HUES6 (cell line): ENCODE data around the gene ISLR.

Experiments used
- H3K27ac ChIP-seq: 2 replicates; pipeline ENCODE4 v1.7.0; 2013; ENCODE audit warnings: low read depth, mild to moderate bottlenecking, low read length, inconsistent platforms
- H3K27me3 ChIP-seq: 2 replicates; pipeline ENCODE4 v1.6.1; 2013; ENCODE audit warnings: low read length; ENCODE audit not compliant: control insufficient read depth, insufficient read depth
- H3K36me3 ChIP-seq: 2 replicates; pipeline ENCODE4 v1.6.1; 2013; ENCODE audit warnings: low read length; ENCODE audit not compliant: control insufficient read depth, insufficient read depth
- H3K4me1 ChIP-seq: 2 replicates; pipeline ENCODE4 v1.6.1; 2013; ENCODE audit warnings: low read length; ENCODE audit not compliant: control insufficient read depth, insufficient read depth
- H3K4me3 ChIP-seq: 2 replicates; pipeline ENCODE4 v1.5.1; 2013; ENCODE audit warnings: low read depth, low read length
- H3K9ac ChIP-seq: one replicate; pipeline ENCODE4 v1.6.1; 2013; ENCODE audit warnings: mild to moderate bottlenecking, low read length
- H3K9me3 ChIP-seq: 2 replicates; pipeline ENCODE4 v1.6.1; 2013; ENCODE audit warnings: low read depth, low read length; ENCODE audit not compliant: control insufficient read depth, insufficient read depth

The ISLR gene

DNA sequence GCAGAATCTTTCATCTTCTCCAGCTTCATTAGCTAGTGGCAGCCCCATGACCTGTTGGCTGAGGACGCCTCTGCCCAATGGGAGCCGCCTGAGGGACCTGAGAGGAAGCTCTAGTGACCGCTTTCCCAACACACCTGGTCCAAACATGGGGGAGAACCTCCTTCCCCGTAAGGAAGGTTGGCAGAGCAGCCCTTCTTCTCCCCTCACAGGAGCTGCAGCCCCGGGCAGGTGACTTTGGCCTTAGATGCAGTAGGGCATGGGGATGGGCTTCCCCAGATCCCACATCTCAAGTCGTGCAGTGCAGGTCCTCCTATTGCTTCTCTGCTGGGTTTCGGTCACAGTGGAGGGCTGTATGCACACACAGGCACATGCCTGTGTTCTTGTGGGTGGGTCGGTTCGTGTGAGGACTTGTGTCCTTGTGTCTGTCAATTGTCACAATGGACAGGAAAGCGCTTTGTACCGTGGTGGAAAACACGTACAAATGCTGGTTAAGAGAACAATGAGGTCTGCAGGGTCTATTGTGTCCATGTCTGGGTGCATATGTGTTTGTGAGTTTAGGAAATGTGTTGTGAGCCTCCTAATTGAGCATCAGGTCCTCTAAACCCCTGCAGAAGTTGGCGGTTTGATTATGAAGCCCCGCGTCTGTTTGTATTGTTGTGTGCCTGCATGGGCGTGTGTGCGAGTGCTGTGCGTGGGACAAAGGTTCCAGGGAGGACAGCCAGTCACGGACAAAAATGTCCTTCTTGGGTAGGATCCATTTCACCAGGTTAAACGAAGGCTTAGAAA, 41.7 kb upstream of the ISLR start:
- H3K27me3 ChIP-seq: peaks cover 97% of the 10 kb centered on the region
- H3K27ac ChIP-seq: no peak overlapping the region
- H3K4me1 ChIP-seq: peaks cover 57% of the 10 kb centered on the region
- no peaks in the 10 kb centered on the region for H3K36me3 ChIP-seq
- H3K4me3 ChIP-seq: no peak overlapping the region
- H3K9ac ChIP-seq: no peak overlapping the region
- H3K9me3 ChIP-seq: peaks cover 6% of the 10 kb centered on the region; the same call in 1 of the 2 replicates

GRCh38 chr15:74132681-74133651, 40.5 kb upstream of the ISLR start:
- H3K9ac ChIP-seq: no peak overlapping the region
- H3K9me3 ChIP-seq: peaks cover 6% of the 10 kb centered on the region; the same call in 1 of the 2 replicates
- H3K27ac ChIP-seq: no peak overlapping the region
- no peaks in the 10 kb centered on the region for H3K36me3 ChIP-seq
- H3K27me3 ChIP-seq: peaks cover 97% of the 10 kb centered on the region
- peak overlapping the region; percentile 41 for H3K4me3 ChIP-seq
- peaks cover 61% of the 10 kb centered on the region for H3K4me1 ChIP-seq

GRCh38 chr15:74133694-74134386, 39.7 kb upstream of the ISLR start:
- peaks cover 56% of the 10 kb centered on the region for H3K4me1 ChIP-seq
- no peak overlapping the region for H3K27ac ChIP-seq
- H3K4me3 ChIP-seq: peak overlapping the region; percentile 41; the same call in 1 of the 2 replicates
- H3K36me3 ChIP-seq: no peaks in the 10 kb centered on the region
- peaks cover 97% of the 10 kb centered on the region for H3K27me3 ChIP-seq
- peaks cover 6% of the 10 kb centered on the region; the same call in 1 of the 2 replicates for H3K9me3 ChIP-seq
- no peak overlapping the region for H3K9ac ChIP-seq

- Histone ChIP-seq H3K9me3 (peaks cover 6% of the 10 kb centered on the region; the same call in 1 of the 2 replicates), H3K27ac (no peak overlapping the region), H3K4me1 (peaks cover 54% of the 10 kb centered on the region), H3K27me3 (peaks cover 93% of the 10 kb centered on the region), H3K36me3 (no peaks in the 10 kb centered on the region), H3K9ac (no peak overlapping the region), H3K4me3 (peak overlapping the region; percentile 41)
Measured at GRCh38 chr15:74134387-74135027, 39.0 kb upstream of the ISLR start.

GRCh38 chr15:74135041-74135565, 38.4 kb upstream of the ISLR start:
- Histone ChIP-seq H3K4me3 (peak overlapping the region; percentile 41), H3K4me1 (peaks cover 55% of the 10 kb centered on the region), H3K9ac (peak overlapping the region; percentile 26), H3K9me3 (peaks cover 6% of the 10 kb centered on the region; the same call in 1 of the 2 replicates), H3K27ac (no peak overlapping the region), H3K27me3 (peaks cover 87% of the 10 kb centered on the region), H3K36me3 (no peaks in the 10 kb centered on the region)

GRCh38 chr15:74136540-74136813, 37.0 kb upstream of the ISLR start:
- Histone ChIP-seq H3K4me3 (peak overlapping the region; percentile 63), H3K36me3 (no peaks in the 10 kb centered on the region), H3K9me3 (peaks cover 6% of the 10 kb centered on the region; the same call in 1 of the 2 replicates), H3K4me1 (peaks cover 48% of the 10 kb centered on the region), H3K9ac (peak overlapping the region; percentile 64), H3K27ac (no peak overlapping the region), H3K27me3 (peaks cover 73% of the 10 kb centered on the region)

DNA sequence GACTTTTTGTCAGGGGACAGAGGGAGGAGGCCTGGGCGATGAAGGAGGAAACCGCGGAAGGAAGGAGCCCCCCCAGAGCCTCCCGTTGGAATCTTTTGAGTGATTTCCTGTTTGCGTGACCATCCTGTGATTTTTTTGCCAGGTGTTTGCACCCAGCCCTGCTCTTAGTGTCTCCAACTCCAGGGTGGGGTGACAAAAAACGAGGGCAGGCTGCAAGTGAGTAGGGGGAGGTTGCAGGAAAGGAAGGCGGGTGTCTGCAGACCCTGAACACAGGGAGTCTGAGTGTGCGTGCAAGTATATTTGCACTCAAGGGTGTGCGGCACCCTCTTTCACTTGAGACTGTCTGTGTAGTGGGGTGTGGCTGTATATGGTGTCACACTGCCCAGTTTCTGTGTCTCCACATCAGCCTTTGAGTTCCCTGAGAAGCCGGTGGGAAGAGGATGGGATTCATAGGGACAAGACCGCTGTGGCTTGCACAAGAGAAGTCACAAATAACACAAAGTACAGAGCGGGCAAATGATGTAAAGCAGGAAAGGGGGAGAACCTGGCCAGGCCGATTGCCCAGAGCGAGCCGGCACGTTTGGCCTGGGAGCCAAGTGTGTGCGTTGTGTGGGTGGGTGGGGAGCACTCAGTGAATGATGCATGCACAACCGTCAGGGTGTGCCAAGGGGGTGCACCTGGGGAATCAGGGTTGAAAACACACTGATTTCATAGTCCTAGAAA, 36.5 kb upstream of the ISLR start:
- no peak overlapping the region for H3K27ac ChIP-seq
- H3K4me3 ChIP-seq: peak overlapping the region; percentile 56
- no peaks in the 10 kb centered on the region for H3K36me3 ChIP-seq
- peaks cover 6% of the 10 kb centered on the region; the same call in 1 of the 2 replicates for H3K9me3 ChIP-seq
- peak overlapping the region; percentile 64 for H3K9ac ChIP-seq
- peaks cover 48% of the 10 kb centered on the region for H3K4me1 ChIP-seq
- H3K27me3 ChIP-seq: peaks cover 68% of the 10 kb centered on the region

DNA sequence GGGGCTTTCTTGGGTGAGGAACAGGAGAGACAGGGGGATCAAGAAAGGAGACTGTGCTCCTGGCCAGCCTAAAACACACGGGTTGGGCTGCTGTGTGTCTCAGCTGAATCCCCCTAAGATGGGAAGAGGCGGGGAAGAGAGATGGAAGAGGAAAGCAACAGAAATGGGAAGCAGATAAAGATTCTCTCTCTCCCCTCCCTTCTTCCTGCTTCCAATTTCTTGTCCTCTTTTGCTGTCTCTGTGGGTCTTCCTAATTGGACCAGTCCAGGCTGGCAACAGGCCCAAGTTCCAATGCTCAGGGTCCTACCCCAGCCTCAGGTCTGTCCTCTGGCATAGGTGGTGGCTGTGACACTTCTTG, 36.0 kb upstream of the ISLR start:
- peaks cover 6% of the 10 kb centered on the region; the same call in 1 of the 2 replicates for H3K9me3 ChIP-seq
- H3K4me3 ChIP-seq: peak overlapping the region; percentile 56; the same call in 1 of the 2 replicates
- H3K27me3 ChIP-seq: peaks cover 63% of the 10 kb centered on the region
- H3K9ac ChIP-seq: no peak overlapping the region
- no peaks in the 10 kb centered on the region for H3K36me3 ChIP-seq
- H3K27ac ChIP-seq: no peak overlapping the region
- H3K4me1 ChIP-seq: peaks cover 44% of the 10 kb centered on the region

GRCh38 chr15:74138642-74139041, 34.9 kb upstream of the ISLR start:
- no peaks in the 10 kb centered on the region for H3K36me3 ChIP-seq
- H3K27ac ChIP-seq: no peak overlapping the region
- H3K27me3 ChIP-seq: peaks cover 52% of the 10 kb centered on the region
- no peak overlapping the region for H3K9ac ChIP-seq
- peaks cover 36% of the 10 kb centered on the region for H3K4me1 ChIP-seq
- no peak overlapping the region for H3K4me3 ChIP-seq
- H3K9me3 ChIP-seq: no peaks in the 10 kb centered on the region

DNA sequence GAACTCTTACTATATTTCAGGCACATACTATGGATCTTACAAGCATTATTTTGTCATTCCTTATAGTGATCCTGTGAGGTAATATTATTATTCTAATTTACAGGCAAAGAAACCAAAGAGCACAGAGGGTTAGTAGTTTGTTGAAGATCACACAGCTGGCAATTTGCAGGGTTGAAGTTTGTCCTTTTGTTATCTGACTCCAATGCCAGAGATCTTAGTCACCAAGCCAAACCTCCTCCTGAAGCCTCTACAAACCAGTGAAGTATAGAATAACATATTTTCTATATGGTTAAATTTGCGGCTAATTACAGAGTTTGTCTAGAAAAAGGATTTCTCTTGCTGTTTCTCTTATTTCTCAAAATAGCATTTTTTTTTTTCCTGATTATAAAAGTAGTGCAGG, 31.9 kb upstream of the ISLR start:
- H3K9me3 ChIP-seq: 0 out of 2 replicates have a peak, but pooled peaks cover 3% of the 10 kb centered on the region
- H3K4me3 ChIP-seq: no peak overlapping the region
- H3K9ac ChIP-seq: no peak overlapping the region
- H3K27me3 ChIP-seq: peaks cover 25% of the 10 kb centered on the region
- H3K4me1 ChIP-seq: peaks cover 31% of the 10 kb centered on the region
- H3K36me3 ChIP-seq: no peaks in the 10 kb centered on the region
- H3K27ac ChIP-seq: no peak overlapping the region
